ENCODE measurements around the gene SRSF10. TPM values are rescaled to one million over a fixed set of nuclear protein-coding genes. Genes with fewer than 3 reads are reported as not detected.

SRSF10 gene
- total RNA-seq (ENCODE audit: low replicate concordance) = 86.4 and 127 TPM in 2 replicates

- H3K4me3 ChIP-seq (ENCODE audit: low read depth, low read length) = peak within 1 kb of the TSS; percentile 94
- TF ChIP-seq CTCF (IDR thresholded peaks at IDR 0.05; ENCODE audit: insufficient read depth, low read length) = peak; percentile 43
Observed at GRCh38 chr1:23979881-23980727, at the start of gene SRSF10. Gene SRSF10, minus strand, starts transcription at chr1:23980327. Its CDS starts 72 bp downstream, at chr1:23980255.

GRCh38 chr1:24027838-24028468 lies 47.8 kb upstream of the SRSF10 start:
- TF ChIP-seq CTCF (IDR thresholded peaks at IDR 0.05; ENCODE audit: insufficient read depth, low read length) = peak; percentile 69
- DNase-seq (ENCODE audit: low read depth) = peak; percentile 83
- no peak overlapping the region for H3K4me3 ChIP-seq (ENCODE audit: low read depth, low read length)

More at GRCh38 chr1:23979881-23980727, at the start of gene SRSF10:
- DNase-seq (ENCODE audit: low read depth) = peak; percentile 99

GRCh38 chr1:24022581-24023361 lies 42.6 kb upstream of the SRSF10 start:
- DNase-seq (ENCODE audit: low read depth) = peak; percentile 86
- no peak overlapping the region for H3K4me3 ChIP-seq (ENCODE audit: low read depth, low read length)

GRCh38 chr1:24021403-24022266 lies 41.5 kb upstream of the SRSF10 start:
- no peak for DNase-seq (ENCODE audit: low read depth)
- H3K4me3 ChIP-seq (ENCODE audit: low read depth, low read length) = no peak overlapping the region
- TF ChIP-seq CTCF (IDR thresholded peaks at IDR 0.05; ENCODE audit: insufficient read depth, low read length) = no peak

More at GRCh38 chr1:24022581-24023361, 42.6 kb upstream of the SRSF10 start:
- TF ChIP-seq CTCF (IDR thresholded peaks at IDR 0.05; ENCODE audit: insufficient read depth, low read length) = no peak

GRCh38 chr1:24020470-24020869 lies 40.3 kb upstream of the SRSF10 start:
- DNase-seq (ENCODE audit: low read depth) = no peak
- TF ChIP-seq CTCF (IDR thresholded peaks at IDR 0.05; ENCODE audit: insufficient read depth, low read length) = no peak
- no peak overlapping the region for H3K4me3 ChIP-seq (ENCODE audit: low read depth, low read length)

GRCh38 chr1:24020025-24020424 lies 39.9 kb upstream of the SRSF10 start:
- peak; percentile 89 for DNase-seq (ENCODE audit: low read depth)
- TF ChIP-seq CTCF (IDR thresholded peaks at IDR 0.05; ENCODE audit: insufficient read depth, low read length) = no peak

More at GRCh38 chr1:24020025-24020424, 39.9 kb upstream of the SRSF10 start:
- no peak overlapping the region for H3K4me3 ChIP-seq (ENCODE audit: low read depth, low read length)

Measured in fibroblast of the aortic adventitia (primary cell).